Esophagus muscularis mucosa (tissue), 4 donors: ENCODE measurements around the gene USP1.

Source experiments
- EP300 ChIP-seq: sonication (generic); formaldehyde crosslinking; IDR thresholded peaks from one replicate; pipeline ENCODE4 v1.6.1; 2017; ENCODE audit warnings: antibody characterized with exemption
- POLR2A ChIP-seq: fragments of 450-650 bp; IDR thresholded peaks from one replicate; pipeline ENCODE4 v1.6.1; 2017; ENCODE audit warnings: antibody characterized with exemption, moderate library complexity, mild to moderate bottlenecking, low read depth
- POLR2AphosphoS5 ChIP-seq, 2 donors: sonication (generic); formaldehyde crosslinking; IDR thresholded peaks; one replicate each; pipeline ENCODE4 v1.6.1; 2017; ENCODE audit warnings: antibody characterized with exemption in 2 of 2
- TF ChIP-seq, protein P1 (sequence below), 3 experiments: fragments of 200-600 bp in 2 of 3; fragments of 450-650 bp in 1 of 3; sonication (generic) in 2 of 3; IDR thresholded peaks; one replicate each; pipeline ENCODE4 v1.5.1; 2017 to 2019; ENCODE audit warnings: antibody characterized with exemption in 3 of 3, mild to moderate bottlenecking in 2 of 3, moderate library complexity in 1 of 3

DNA sequence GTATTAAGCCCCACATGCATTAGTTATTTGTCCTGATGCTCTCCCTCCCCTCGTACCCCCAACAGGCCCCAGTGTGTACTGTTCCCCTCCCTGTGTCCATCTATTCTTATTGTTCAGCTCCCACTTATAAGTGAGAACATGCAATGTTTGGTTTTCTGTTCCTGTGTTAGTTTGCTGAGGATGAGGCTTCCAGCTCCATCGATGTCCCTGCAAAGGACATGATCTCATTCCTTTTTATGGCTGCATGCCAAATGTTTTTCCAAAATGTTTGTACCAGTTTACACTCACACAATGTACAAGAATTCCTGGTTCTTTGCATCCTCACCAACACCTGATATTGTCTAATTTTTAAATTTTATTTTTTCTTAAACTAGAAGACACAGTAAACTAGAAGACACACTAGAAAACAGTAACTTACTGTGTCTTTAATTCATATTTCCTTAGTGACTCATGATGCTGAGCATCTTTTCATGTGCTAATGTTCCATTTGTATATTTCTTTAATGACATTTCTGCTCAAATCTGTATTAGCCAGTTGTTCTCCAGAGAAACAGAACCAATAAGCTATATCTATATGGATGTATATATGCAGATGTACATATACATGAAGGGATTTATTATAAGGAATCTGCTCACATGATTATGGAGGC lies 19.4 kb upstream of the USP1 start:
- TF ChIP-seq, protein P1, sequence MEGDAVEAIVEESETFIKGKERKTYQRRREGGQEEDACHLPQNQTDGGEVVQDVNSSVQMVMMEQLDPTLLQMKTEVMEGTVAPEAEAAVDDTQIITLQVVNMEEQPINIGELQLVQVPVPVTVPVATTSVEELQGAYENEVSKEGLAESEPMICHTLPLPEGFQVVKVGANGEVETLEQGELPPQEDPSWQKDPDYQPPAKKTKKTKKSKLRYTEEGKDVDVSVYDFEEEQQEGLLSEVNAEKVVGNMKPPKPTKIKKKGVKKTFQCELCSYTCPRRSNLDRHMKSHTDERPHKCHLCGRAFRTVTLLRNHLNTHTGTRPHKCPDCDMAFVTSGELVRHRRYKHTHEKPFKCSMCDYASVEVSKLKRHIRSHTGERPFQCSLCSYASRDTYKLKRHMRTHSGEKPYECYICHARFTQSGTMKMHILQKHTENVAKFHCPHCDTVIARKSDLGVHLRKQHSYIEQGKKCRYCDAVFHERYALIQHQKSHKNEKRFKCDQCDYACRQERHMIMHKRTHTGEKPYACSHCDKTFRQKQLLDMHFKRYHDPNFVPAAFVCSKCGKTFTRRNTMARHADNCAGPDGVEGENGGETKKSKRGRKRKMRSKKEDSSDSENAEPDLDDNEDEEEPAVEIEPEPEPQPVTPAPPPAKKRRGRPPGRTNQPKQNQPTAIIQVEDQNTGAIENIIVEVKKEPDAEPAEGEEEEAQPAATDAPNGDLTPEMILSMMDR (IDR thresholded peaks at IDR 0.05), result no peak
- TF ChIP-seq POLR2A (no peak), EP300 (no peak), POLR2AphosphoS5 (IDR thresholded peaks at IDR 0.05) (no peak)
